ENCODE measurements around the gene CD164L2.

CD164L2 gene

GRCh38 chr1:27374362-27375086 is 8.6 kb downstream of the CD164L2 start, which contains the start of gene FCN3:
Gene FCN3 (minus strand): TSS chr1:27374824. CDS start chr1:27374818, 6 bp downstream.
- H3K4me1 ChIP-seq (ENCODE audit: low read depth, poor library complexity, severe bottlenecking), result no peaks in the 10 kb centered on the region
- no peak within 1 kb of the TSS for H2AFZ ChIP-seq (ENCODE audit: low read depth)
- H3K4me3 ChIP-seq (IDR thresholded peaks at IDR 0.05; ENCODE audit: insufficient read depth, low read depth, low read length), result no peak within 1 kb of the TSS
- H4K20me1 ChIP-seq (ENCODE audit: insufficient read depth), result no peaks in the 10 kb centered on the region
- H3K4me2 ChIP-seq, result no peak within 1 kb of the TSS
- H3K9ac ChIP-seq, result no peak within 1 kb of the TSS
- no peaks in the 10 kb centered on the region for H3K36me3 ChIP-seq (ENCODE audit: insufficient read depth)
- TF ChIP-seq CTCF (conservative IDR thresholded peaks at IDR 0.05; ENCODE audit: low read depth, low read length), result no peak
- no peak within 1 kb of the TSS for H3K27ac ChIP-seq
- no peaks in the 10 kb centered on the region for H3K79me2 ChIP-seq (ENCODE audit: insufficient read depth, low read depth)
- no peaks in the 10 kb centered on the region for H3K27me3 ChIP-seq (ENCODE audit: insufficient read depth, low read depth)

- Histone ChIP-seq H3K9ac (no peak overlapping the region), H3K27me3 (ENCODE audit: insufficient read depth, low read depth) (no peaks in the 10 kb centered on the region), H2AFZ (ENCODE audit: low read depth) (no peak overlapping the region), H3K36me3 (ENCODE audit: insufficient read depth) (no peaks in the 10 kb centered on the region), H3K79me2 (ENCODE audit: insufficient read depth, low read depth) (no peaks in the 10 kb centered on the region), H3K4me3 (IDR thresholded peaks at IDR 0.05; ENCODE audit: insufficient read depth, low read depth, low read length) (no peak overlapping the region), H3K27ac (no peak overlapping the region), H3K4me1 (ENCODE audit: low read depth, poor library complexity, severe bottlenecking) (no peaks in the 10 kb centered on the region), H3K4me2 (no peak overlapping the region), H4K20me1 (ENCODE audit: insufficient read depth) (no peaks in the 10 kb centered on the region)
- TF ChIP-seq CTCF (conservative IDR thresholded peaks at IDR 0.05; ENCODE audit: low read depth, low read length), result no peak; the same call in 1 of the 2 replicates
These were observed 10.1 kb downstream of the CD164L2 start for GRCh38 chr1:27372808-27373690.

DNA sequence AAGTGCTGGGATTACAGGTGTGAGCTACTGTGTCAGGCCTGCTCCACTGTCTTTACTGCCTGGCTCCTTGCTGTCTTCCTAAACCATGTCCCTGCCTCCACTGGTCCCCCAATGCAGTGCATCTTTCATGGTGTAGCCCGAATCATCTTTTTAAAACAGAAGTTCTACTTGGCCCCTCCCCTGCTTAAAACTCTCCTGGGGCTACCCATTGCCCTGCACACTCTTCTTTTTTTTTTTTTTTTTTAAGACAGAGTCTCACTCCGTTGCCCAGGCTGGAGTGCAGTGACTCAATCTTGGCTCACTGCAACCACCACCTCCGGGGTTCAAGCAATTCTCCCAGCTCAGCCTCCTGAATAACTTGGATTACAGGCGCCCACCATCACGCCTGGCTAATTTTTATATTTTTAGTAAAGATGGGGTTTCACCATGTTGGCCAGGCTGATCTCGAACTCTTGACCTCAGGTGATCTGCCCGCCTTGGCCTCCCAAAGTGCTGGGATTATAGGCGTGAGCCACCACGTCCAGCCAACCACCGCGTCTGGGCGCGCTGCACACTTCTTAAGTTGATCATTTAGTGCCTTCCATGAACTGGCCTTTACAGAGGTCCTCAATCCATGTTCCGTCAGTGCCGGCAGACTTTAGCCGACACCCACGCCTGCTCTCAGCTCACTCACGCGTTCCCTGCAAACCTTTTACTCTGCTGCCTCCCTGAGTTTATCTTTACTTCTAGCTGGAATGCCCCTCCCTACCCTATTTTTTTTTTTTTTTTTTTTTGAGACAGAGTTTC is 10.9 kb downstream of the CD164L2 start:
- Histone ChIP-seq H3K9ac (no peak overlapping the region), H3K36me3 (ENCODE audit: insufficient read depth) (no peaks in the 10 kb centered on the region), H3K27me3 (ENCODE audit: insufficient read depth, low read depth) (no peaks in the 10 kb centered on the region), H3K4me3 (IDR thresholded peaks at IDR 0.05; ENCODE audit: insufficient read depth, low read depth, low read length) (no peak overlapping the region), H3K27ac (no peak overlapping the region), H3K4me2 (no peak overlapping the region), H4K20me1 (ENCODE audit: insufficient read depth) (no peaks in the 10 kb centered on the region), H3K79me2 (ENCODE audit: insufficient read depth, low read depth) (no peaks in the 10 kb centered on the region), H3K4me1 (ENCODE audit: low read depth, poor library complexity, severe bottlenecking) (peaks cover 5% of the 10 kb centered on the region), H2AFZ (ENCODE audit: low read depth) (no peak overlapping the region)
- no peak for TF ChIP-seq CTCF (conservative IDR thresholded peaks at IDR 0.05; ENCODE audit: low read depth, low read length)

- no peak overlapping the region for H3K4me3 ChIP-seq (IDR thresholded peaks at IDR 0.05; ENCODE audit: insufficient read depth, low read depth, low read length)
- H2AFZ ChIP-seq (ENCODE audit: low read depth), result no peak overlapping the region
- H3K4me2 ChIP-seq, result no peak overlapping the region
- no peak overlapping the region for H3K9ac ChIP-seq
- H3K79me2 ChIP-seq (ENCODE audit: insufficient read depth, low read depth), result no peaks in the 10 kb centered on the region
- TF ChIP-seq CTCF (conservative IDR thresholded peaks at IDR 0.05; ENCODE audit: low read depth, low read length), result no peak
- no peaks in the 10 kb centered on the region for H4K20me1 ChIP-seq (ENCODE audit: insufficient read depth)
- no peak overlapping the region for H3K27ac ChIP-seq
- peaks cover 17% of the 10 kb centered on the region for H3K4me1 ChIP-seq (ENCODE audit: low read depth, poor library complexity, severe bottlenecking)
- no peaks in the 10 kb centered on the region for H3K36me3 ChIP-seq (ENCODE audit: insufficient read depth)
- H3K27me3 ChIP-seq (ENCODE audit: insufficient read depth, low read depth), result no peaks in the 10 kb centered on the region
These were observed 14.1 kb downstream of the CD164L2 start for GRCh38 chr1:27368869-27369582.

Measured in KMS-11 (cell line).